ENCODE data around the gene TCEAL8.

Gene TCEAL8

DNA sequence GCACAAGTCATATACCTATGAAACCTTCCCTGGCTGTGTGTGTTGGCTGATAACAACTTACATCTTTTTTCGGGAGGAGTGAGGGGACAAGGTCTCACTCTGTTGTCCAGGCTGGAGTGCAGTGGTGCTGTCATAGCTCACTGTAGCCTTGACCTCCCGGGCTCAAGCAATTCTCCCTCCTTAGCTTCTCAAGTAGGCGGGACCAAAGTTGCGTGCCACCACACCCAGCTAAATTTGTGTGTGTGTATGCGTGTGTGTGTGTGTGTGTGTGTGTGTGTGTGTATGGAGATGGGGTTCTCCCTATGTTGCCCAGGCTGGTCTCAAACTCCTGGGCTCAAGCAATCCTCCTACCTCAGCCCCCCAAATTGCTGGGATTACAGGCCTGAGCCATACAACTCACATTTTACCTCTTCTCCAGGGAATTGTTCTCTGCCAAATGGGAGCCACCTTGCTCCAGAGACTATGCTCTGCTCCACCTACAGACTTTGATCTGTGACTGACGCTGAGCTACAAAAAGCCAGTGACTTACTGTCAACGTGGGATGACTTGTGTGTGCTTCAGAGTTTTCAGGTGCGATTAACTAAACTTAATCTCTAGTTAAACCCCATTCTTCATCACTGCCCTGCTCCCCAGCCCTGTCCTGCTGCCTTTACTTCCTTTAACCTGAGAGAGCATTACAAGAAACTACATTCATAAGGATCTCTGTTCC is 42.1 kb downstream of the TCEAL8 start:
- no peak for DNase-seq

DNA sequence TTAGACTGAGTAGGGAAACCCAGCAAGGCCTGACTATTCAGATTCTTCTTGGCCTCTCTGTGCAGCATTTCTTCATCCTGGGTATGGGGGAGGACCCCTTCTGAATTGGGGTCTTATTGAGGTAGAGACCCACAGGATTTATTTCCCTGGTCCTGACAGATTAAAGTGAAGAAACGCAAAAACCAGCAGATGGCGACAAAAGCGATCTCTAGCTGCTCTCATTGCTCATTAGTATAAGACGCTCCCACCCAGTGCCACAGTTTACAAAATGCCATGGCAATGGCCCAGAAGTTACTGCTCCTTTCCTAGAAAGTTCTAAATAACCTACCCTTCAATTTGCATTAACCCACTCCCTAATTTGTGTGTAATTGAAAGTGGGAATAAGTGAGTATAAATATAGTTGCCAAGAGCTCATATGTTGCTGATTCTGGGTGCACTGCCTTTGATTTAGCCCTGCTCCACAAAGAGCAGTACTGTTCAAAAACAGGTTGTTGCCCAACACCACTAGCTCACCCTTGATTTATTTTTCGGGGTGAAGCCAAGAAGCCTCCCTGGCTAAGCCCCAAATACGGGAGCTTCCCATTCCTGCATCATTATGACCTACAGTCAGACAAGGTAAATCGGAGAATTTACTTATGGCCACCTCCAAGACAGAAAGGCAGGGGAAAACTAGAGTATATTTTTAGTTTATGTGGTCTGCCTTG is 43.8 kb downstream of the TCEAL8 start:
- peak; percentile 22 for DNase-seq

DNA sequence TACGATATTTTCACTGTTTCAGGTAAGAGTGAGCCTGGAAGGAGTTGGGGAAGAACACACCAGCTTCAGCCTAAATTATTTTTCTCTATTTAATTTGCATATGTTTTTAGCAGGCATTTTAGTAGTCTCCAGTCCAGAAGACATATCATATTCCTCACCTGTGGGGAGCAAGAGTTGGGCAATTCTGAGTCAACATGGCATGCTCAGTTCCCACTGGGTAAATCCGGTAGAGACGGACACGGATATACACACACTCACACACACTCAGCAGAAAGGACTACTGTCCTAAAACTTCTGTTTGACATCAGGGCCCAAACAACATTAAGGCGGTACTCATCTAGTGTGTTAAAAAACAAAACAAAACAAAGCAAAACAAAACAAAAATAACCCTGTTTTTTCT is 44.9 kb downstream of the TCEAL8 start:
- no peak for DNase-seq
